Measurements from ENCODE around the gene AKAP13. TPM values are rescaled to one million over a fixed set of nuclear protein-coding genes. Genes with fewer than 3 reads are reported as not detected.

Gene AKAP13
- total RNA-seq, 4 donors from 2014 or later: 332 to 362 (median 351) TPM

- TF ChIP-seq EP300 (IDR thresholded peaks at IDR 0.05) (no peak), POLR2A (IDR thresholded peaks at IDR 0.05) (no peak), CTCF (IDR thresholded peaks at IDR 0.05) (no peak)
- peak overlapping the region; percentile 69 to 95 (median 88) for H3K27ac ChIP-seq
- peak overlapping the region in 1 of 4 donors; percentile 63 for H3K4me3 ChIP-seq
- WGBS, 2 donors: 10 to 27% methylated on average over 1 of the region's 1 CpG
- no peaks in the 10 kb centered on the region for H3K9me3 ChIP-seq
- peaks cover 3 to 76% (median 39%) of the 10 kb centered on the region in 4 donors for H3K4me1 ChIP-seq
- DNase-seq (ENCODE audit: low spot score in 2 of 2): no peak
- H3K36me3 ChIP-seq: no peaks in the 10 kb centered on the region
- H3K27me3 ChIP-seq: no peaks in the 10 kb centered on the region
These were observed 237.8 kb downstream of the AKAP13 start for GRCh38 chr15:85618228-85618505.

- peak; percentile 71 to 97 for TF ChIP-seq EP300 (IDR thresholded peaks at IDR 0.05)
- TF ChIP-seq CTCF (IDR thresholded peaks at IDR 0.05): peak in 1 of 5 experiments; percentile 28
- TF ChIP-seq POLR2A (IDR thresholded peaks at IDR 0.05): peak; percentile 83 to 84
- no peaks in the 10 kb centered on the region for H3K27me3 ChIP-seq
- 0 to 1% methylated on average over 8 of the region's 8 CpGs for WGBS, 2 donors
- peak overlapping the region; percentile 30 to 69 (median 54) for H3K4me3 ChIP-seq
- peak; percentile 81 to 86 for DNase-seq (ENCODE audit: low spot score in 2 of 2)
- H3K4me1 ChIP-seq: peaks cover 3 to 81% (median 44%) of the 10 kb centered on the region in 4 donors
- peak overlapping the region; percentile 69 to 95 (median 88) for H3K27ac ChIP-seq
- no peaks in the 10 kb centered on the region for H3K36me3 ChIP-seq
- no peaks in the 10 kb centered on the region for H3K9me3 ChIP-seq
These were observed 238.6 kb downstream of the AKAP13 start for GRCh38 chr15:85618956-85619491.

- Histone ChIP-seq H3K27ac (peak overlapping the region; percentile 69 to 95 (median 88)), H3K9me3 (no peaks in the 10 kb centered on the region), H3K36me3 (no peaks in the 10 kb centered on the region), H3K4me1 (peaks cover 3 to 81% (median 45%) of the 10 kb centered on the region in 4 donors), H3K4me3 (peak overlapping the region; percentile 30 to 69 (median 54)), H3K27me3 (no peaks in the 10 kb centered on the region)
- 11 to 12% methylated on average over 9 of the region's 9 CpGs for WGBS, 2 donors
- no peak for TF ChIP-seq CTCF (IDR thresholded peaks at IDR 0.05)
- no peak for TF ChIP-seq POLR2A (IDR thresholded peaks at IDR 0.05)
- TF ChIP-seq EP300 (IDR thresholded peaks at IDR 0.05): no peak
- no peak for DNase-seq (ENCODE audit: low spot score in 2 of 2)
These were observed 239.7 kb downstream of the AKAP13 start for GRCh38 chr15:85619992-85620689.

GRCh38 chr15:85620690-85621049 is 240.3 kb downstream of the AKAP13 start:
- Histone ChIP-seq H3K36me3 (no peaks in the 10 kb centered on the region), H3K9me3 (no peaks in the 10 kb centered on the region), H3K4me3 (peak overlapping the region; percentile 30 to 69 (median 54)), H3K27ac (peak overlapping the region; percentile 69 to 95 (median 88)), H3K4me1 (peaks cover 3 to 81% (median 48%) of the 10 kb centered on the region in 4 donors), H3K27me3 (no peaks in the 10 kb centered on the region)
- 17 to 20% methylated on average over 3 of the region's 3 CpGs for WGBS, 2 donors
- DNase-seq (ENCODE audit: low spot score in 2 of 2): peak in 1 of 2 donors; percentile 57
- TF ChIP-seq POLR2A (IDR thresholded peaks at IDR 0.05): peak; percentile 42 to 53
- no peak for TF ChIP-seq CTCF (IDR thresholded peaks at IDR 0.05)
- TF ChIP-seq EP300 (IDR thresholded peaks at IDR 0.05): peak in 1 of 2 donors; percentile 80

GRCh38 chr15:85621094-85621493 is 240.7 kb downstream of the AKAP13 start:
- Histone ChIP-seq H3K4me3 (peak overlapping the region; percentile 30 to 69 (median 54)), H3K27ac (peak overlapping the region; percentile 69 to 95 (median 88)), H3K9me3 (no peaks in the 10 kb centered on the region), H3K36me3 (no peaks in the 10 kb centered on the region), H3K27me3 (no peaks in the 10 kb centered on the region), H3K4me1 (peaks cover 3 to 81% (median 45%) of the 10 kb centered on the region in 4 donors)
- no peak for TF ChIP-seq EP300 (IDR thresholded peaks at IDR 0.05)
- no peak for TF ChIP-seq CTCF (IDR thresholded peaks at IDR 0.05)
- TF ChIP-seq POLR2A (IDR thresholded peaks at IDR 0.05): no peak
- WGBS, 2 donors: 27 to 32% methylated on average over 4 of the region's 4 CpGs
- DNase-seq (ENCODE audit: low spot score in 2 of 2): no peak
